Coronary artery (tissue), 2 donors: ENCODE data around the gene ZNF263.

Experiments used
- DNase-seq: peaks from one replicate; pipeline ENCODE4 v3.0.0-alpha.2; 2017; ENCODE audit warnings: low spot score
- H3K27ac ChIP-seq, 2 donors: fragments of 200-600 bp; sonication (generic); one replicate each; pipeline ENCODE4 v1.5.1; 2016 to 2019
- H3K4me3 ChIP-seq: fragments of 200-600 bp; sonication (generic); 2 replicates; pipeline ENCODE4 v1.5.1; 2016; ENCODE audit warnings: mild to moderate bottlenecking, moderate library complexity
- TF ChIP-seq, protein P1 (sequence below): fragments of 200-600 bp; sonication (generic); IDR thresholded peaks from one replicate; pipeline ENCODE4 v1.5.1; 2019; ENCODE audit warnings: antibody characterized with exemption

ZNF263 gene

GRCh38 chr16:3282103-3282729, 1.1 kb upstream of the ZNF263 start:
- DNase-seq: no peak
- TF ChIP-seq, protein P1, sequence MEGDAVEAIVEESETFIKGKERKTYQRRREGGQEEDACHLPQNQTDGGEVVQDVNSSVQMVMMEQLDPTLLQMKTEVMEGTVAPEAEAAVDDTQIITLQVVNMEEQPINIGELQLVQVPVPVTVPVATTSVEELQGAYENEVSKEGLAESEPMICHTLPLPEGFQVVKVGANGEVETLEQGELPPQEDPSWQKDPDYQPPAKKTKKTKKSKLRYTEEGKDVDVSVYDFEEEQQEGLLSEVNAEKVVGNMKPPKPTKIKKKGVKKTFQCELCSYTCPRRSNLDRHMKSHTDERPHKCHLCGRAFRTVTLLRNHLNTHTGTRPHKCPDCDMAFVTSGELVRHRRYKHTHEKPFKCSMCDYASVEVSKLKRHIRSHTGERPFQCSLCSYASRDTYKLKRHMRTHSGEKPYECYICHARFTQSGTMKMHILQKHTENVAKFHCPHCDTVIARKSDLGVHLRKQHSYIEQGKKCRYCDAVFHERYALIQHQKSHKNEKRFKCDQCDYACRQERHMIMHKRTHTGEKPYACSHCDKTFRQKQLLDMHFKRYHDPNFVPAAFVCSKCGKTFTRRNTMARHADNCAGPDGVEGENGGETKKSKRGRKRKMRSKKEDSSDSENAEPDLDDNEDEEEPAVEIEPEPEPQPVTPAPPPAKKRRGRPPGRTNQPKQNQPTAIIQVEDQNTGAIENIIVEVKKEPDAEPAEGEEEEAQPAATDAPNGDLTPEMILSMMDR: no peak

GRCh38 chr16:3283543-3284447, 504 bp downstream of the ZNF263 start:
- peak overlapping the region; percentile 98 to 99 for H3K27ac ChIP-seq
- peak overlapping the region; percentile 77 for H3K4me3 ChIP-seq
- TF ChIP-seq, protein P1: no peak
- DNase-seq: peak; percentile 71

More at GRCh38 chr16:3282103-3282729, 1.1 kb upstream of the ZNF263 start:
- Histone ChIP-seq H3K4me3 (peak overlapping the region; percentile 77), H3K27ac (peak overlapping the region; percentile 98 to 99)

DNA sequence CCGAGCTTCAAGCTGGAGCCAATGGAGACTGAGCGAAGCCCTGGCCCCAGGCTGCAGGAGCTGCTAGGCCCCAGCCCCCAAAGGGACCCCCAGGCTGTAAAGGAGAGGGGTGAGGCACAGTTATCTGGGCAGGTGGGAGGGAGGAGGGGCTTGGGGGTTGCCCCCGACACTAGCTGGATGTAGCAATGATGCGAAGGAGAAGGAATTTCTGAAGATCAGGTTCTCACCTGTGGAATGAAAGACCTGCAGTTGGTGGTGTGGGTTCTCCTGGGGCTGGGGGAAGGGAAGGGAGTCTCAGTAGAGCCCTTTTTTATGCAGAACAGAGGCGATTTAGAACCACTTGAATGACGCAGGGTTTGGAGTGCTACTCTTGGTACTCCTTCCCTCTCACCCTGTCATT, 1.8 kb downstream of the ZNF263 start:
- Histone ChIP-seq H3K27ac (no peak overlapping the region), H3K4me3 (peak overlapping the region; percentile 77)
- DNase-seq: peak; percentile 62
- TF ChIP-seq, protein P1: no peak

DNA sequence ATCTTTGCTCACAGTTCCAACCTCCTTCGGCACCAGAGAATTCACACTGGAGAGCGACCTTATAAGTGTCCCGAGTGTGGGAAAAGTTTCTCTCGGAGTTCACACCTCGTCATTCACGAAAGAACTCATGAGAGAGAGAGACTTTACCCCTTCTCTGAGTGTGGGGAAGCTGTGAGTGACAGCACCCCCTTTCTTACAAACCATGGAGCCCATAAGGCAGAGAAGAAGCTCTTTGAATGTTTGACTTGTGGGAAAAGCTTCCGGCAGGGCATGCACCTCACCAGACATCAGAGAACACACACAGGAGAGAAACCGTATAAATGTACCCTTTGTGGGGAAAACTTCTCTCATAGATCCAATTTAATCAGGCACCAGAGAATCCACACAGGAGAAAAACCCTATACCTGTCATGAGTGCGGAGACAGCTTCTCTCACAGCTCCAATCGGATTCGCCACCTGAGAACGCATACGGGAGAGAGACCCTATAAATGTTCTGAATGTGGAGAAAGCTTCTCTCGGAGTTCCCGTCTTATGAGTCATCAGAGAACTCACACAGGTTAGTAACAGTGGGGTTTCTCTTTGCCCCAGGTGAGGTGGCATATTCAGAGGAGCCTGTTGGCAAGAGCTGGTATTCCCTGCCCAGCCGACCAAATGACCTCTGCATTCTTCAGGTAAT, 6.8 kb downstream of the ZNF263 start:
- TF ChIP-seq, protein P1: no peak
- Histone ChIP-seq H3K27ac (no peak overlapping the region), H3K4me3 (peak overlapping the region; percentile 20)
- DNase-seq: no peak

DNA sequence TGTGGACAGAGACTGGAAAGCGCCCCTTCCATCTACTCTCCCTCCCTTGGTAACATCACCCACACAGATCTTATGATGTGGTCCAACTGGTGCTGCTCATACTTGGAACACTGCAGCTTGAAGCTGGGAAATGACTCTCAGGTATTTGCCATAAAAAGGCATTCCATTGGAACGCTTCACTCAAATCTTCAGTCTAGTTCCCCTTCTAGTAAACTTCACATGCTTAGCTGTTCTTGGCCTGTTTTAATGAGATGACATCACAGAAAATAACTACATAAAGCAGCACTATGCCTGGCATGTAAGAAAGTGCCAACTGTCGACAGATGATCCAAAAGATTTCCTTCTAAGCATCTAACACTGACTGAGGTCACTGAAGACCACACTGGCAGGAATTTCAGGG, 9.3 kb downstream of the ZNF263 start:
- Histone ChIP-seq H3K4me3 (peak overlapping the region; percentile 35), H3K27ac (no peak overlapping the region)
- TF ChIP-seq, protein P1: no peak
- no peak for DNase-seq

GRCh38 chr16:3295209-3295608, 11.9 kb downstream of the ZNF263 start:
- Histone ChIP-seq H3K4me3 (no peak overlapping the region), H3K27ac (no peak overlapping the region)
- TF ChIP-seq, protein P1: no peak

More at GRCh38 chr16:3295209-3295608, 11.9 kb downstream of the ZNF263 start:
- DNase-seq: no peak
